GM19351 (cell line): Measurements from ENCODE around the gene ABO.
"Not testable (repeated sequence)": the region's sequence is repeated elsewhere in the genome, so short reads cannot be mapped to it uniquely, and the experiment has no call there.

ENCODE experiments used
- ATAC-seq: cut with Tn5 transposase; IDR thresholded peaks from one replicate; pipeline ENCODE4 v1.9.1; 2021; ENCODE audit warnings: mild to moderate bottlenecking, moderate library complexity; ENCODE audit not compliant: unreplicated experiment

Gene ABO

DNA sequence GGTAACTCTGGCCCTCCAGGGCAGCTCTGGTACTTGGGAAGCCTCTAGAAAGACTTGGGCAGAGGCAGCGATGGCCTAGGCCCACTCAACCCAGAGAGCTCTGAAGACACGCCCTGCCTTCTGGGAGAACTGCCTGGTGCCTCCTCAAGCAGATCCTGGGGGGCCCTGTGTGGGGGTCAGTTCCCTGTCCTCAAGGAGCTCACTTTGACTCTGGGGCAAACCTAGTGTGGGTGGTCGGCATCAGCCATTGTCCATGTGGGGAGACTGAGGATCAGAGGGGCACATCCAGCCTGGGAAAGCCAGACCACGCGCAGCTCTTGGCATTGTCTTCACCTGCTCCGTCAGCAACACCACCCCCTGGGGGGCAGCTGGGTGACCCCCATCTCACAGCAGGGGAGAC, 28.0 kb downstream of the ABO start:
- no peak for ATAC-seq

DNA sequence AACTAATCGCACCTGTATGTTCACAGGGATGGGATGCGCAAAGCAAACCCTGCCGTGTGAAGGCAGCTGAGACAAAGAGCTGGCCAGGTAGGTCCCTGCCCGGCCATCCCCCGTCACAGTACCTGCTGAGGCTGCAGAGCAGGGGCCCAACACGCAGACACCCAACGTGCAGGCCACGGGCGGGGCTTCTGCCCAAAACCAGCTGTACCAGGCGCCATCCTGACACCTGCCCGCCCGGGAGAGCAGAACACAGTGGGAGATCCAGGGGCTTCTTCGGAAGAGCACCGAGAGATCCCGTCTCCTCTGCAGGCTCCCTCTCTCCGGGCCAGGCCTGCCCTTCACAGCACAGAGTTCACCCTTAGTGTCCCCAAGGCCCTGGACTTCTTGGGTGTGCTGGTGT, 28.4 kb downstream of the ABO start:
- ATAC-seq: no peak

DNA sequence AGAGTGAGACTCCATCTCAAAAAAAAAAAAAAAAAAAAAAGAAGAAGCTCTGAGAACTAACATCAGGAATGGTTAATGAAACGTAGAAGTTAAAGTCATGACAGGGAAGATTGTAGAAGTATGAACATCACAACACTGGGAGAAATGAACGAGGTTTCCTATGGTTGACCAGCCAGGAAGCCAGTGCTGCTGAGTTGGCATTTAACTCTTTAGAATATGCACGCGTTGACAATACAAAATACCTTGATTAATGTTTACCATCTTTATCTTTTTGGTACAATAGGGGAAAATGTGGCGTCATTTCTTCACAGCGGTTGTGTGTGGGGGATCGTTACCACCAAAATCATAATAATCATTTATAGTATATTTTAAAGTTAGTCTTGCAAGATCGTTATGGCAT, 32.0 kb downstream of the ABO start:
- no peak for ATAC-seq

DNA sequence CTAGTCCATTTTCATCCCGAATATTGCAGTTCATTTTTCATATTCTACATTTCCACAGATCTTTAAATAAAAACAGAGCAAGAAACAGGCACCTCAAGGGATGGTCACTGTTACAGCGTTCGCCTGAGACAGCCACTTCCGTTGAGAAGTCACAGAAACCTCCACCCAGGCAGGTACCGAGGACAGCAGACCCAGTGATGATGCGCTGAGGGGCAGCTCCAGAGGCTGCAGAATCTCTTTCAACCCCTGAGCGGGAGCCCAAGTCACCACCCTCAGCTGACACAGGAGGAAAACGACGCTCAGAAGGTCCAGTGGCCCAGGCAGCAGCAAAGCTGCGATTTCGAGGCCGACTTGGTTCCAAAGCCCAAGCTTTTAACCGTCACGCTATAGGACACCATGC, 32.8 kb downstream of the ABO start:
- no peak for ATAC-seq

DNA sequence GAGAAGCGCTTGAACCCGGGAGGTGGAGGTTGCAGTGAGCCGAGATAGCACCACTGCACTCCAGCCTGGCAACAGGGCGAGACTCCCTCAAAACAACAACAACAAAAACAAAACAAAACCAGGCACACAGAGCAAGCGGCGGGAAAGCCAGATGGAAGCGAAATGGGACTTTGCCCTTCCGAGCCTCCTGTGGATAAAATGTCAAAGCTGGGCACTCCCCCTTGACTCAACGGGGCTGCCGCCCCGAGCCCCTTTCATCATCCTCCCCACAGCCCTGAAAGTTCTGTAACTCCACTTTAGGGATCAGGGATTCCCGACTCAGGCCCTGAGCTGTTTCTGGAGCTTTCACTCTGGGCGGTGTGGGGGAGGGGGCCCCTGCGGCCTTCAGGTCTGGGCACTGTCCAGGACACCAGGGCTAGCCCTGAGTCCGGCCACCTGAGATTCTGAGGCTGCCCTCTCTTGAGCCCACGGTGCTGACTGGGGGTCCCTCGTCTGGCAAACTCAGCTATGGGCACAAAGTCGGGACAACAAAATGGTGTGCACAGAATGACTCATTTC, 35.4 kb downstream of the ABO start:
- ATAC-seq: no peak

DNA sequence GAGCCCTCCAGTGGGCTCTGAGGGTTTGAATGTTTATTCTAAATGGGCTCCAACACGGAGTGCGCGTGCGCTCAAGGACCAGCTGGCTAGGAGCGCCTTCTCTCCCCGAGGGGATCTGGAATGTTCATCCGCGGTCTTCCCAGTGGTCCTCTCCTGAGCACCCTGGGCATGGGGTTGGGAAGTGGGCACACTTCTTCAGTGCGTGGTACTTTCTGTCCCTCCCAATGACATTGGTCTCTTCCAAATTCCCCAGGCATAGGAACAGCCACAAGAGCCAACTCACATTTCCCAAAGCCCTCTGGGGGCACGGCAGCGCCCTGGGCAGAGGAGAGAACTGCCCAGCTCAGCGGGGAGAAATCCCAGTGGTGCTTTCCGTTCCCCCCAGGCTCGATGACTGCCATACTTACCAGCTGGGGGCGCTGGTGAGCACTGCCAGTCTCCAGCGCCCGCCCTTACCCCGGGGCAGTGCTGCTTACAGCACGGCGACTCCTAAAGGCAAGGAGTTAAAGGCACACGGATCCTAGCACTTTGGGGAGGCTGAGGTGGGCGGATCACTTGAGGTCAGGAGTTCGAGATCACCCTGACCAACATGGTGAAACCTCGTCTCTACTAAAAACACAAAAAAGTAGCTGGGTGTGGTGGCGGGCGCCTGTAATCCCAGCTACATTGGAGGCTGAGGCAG, 36.0 kb downstream of the ABO start:
- ATAC-seq: no peak

DNA sequence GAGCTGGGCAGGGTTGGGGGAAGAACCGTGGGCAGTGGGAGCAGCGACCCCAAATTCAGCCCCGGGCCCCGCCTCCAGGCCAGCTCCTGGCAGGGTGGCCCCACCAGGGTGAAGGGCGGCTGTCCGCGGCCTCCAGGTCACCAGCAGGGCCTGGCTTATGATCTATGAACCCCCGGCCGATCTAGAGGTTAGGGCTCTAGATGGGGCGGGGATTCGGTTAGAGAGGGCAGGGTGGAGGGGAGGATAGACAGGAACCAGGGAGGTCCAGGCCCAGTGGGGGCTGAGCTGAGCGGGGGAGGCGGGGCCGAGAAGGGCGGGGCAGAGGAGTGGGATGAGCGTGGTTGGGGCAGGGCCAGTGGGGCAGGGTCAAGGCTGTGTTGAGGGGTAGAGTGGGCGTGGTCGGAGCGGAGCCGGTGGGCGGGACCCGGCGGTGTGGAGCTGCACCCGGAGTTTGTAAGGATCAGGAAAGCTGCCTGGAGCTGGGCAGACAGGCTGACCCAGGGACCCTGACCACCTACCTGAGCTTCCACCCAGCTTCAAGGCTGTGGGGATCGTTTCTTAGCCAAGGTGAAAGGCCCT, 36.6 kb downstream of the ABO start:
- ATAC-seq: no peak

DNA sequence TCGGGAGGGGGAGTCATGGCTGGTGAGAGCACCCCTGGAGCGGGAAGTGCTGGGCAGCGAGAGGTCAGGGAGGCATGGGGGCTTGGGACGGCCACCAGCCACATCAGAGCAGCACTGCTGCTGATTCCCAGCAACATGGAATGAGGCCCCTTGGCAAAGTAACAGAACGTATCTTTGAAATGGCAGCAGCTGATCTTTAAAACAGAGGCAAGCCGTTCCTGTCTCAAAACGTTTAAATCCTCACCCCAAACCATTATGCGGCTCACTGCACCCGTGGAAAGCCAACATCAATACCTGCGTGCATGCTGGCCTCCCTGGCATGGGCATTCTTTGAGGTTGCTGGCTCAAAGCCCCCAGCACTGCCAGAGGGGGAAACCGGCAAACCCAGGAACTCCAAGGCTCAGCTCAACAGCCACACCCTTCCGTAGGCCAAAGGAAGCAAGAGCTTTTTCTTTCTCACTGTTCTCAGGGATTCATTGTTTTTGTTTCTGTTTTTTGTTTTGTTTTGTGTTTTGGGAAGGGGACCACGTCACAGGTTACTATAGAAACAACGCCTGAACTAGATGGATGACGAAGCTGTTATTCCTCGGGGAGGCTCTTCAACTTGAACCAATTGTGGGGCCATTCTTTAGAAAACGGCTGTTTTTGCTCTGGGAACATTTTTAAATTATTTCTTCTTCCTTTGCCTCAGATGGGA, 37.8 kb downstream of the ABO start:
- no peak for ATAC-seq

DNA sequence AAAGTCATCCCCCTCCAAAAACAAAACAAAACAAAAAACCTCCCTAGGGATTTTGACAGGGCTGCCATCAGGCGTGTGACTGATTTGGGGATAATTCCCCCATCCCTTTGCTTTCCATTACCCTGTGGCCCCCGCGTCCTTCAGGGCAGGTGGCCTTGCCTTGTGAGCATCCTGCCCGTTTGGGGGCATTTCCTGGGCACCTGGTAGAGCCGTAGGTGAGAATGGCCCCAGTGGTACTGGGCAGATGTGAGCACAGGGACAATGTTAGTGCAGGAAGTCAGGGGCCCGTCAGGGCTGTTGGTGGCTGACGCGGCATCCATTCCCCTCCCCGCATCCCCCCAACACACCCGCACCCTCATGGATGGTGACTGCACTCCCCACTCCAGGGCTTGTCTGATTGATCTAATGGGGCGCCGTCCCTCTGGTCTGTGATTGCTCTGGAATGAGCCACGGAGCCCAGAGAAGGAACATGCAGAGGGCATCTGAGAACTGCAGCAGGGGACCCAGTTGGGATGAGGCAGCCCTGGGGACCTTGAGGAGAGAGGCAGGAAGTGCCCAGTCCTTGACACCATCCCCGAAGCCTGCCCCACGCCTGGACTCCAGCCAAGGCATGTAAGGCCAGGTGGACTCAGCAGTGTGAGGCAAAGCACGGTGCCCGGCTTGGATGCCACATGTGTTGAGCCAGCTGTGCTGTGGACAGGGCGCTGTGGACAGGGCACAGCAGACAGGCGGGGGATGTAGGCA, 38.5 kb downstream of the ABO start:
- ATAC-seq: not testable (repeated sequence)

DNA sequence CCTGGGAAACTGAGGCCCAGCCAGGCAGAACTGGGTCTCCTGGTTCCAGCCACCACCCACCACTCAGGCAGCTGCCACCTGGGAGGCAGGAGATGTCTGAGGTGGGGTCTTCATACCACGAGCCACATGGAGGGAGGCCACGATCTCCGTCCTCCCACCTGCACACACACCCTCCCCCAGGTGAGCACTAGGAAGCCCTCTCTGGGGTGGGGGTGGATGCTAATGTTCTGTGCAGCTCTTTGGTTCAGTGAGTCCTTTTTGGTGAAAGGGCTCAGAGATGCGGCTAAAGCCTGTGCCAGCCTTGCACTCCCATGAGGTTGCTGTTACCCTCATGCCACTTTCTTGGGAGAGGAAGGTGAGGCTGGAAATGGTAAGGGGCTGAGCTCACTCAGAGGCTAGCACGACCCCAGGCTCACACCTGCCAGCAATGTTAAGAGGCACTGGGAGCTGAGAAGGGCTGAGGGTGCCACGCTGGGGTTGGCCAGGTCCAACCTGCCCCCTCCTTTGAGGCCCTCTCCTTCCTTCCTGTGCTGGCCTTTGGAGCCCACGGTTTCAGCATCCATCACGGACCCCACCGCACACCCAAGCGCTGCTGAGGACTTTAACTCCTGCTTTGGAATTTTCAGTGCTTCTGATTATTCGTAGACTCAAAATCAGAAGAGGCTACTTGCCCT, 39.3 kb downstream of the ABO start:
- ATAC-seq: no peak

DNA sequence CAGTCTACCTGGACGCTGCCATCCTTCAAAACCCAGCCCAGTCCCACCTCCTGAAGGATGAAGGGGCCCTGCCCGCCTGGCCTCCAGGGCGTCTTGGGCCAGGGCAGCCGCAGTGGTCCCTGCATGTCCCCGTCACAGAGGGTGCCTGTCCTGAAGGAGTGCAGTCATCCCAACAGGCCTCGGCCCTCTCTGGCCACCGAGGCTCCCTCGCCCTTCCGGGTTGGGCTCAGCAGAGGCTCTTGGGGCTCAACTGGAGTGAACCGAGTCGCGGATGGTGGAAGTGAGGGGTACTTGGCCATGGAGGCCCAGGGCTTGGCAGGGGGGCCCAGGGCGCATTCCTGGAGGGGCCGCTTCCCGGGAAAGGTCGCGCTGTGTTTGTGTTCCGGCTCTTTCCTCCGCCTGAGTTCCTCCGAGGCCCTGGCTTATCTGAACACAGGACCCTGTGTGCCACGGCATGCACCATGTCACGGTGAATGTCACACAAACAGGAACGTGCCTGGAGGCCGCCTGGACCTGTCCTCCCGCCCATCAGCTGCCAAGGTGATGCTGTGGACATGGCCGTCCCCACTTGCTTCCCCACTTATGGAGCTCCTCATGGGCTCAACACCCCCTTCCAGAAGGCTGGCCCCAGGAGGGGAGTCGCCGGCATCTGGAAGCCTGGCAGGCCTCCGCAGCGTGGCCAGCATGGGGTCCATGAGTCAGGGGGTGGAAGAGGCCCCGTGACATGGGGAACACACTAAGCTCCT, 40.3 kb downstream of the ABO start:
- no peak for ATAC-seq

DNA sequence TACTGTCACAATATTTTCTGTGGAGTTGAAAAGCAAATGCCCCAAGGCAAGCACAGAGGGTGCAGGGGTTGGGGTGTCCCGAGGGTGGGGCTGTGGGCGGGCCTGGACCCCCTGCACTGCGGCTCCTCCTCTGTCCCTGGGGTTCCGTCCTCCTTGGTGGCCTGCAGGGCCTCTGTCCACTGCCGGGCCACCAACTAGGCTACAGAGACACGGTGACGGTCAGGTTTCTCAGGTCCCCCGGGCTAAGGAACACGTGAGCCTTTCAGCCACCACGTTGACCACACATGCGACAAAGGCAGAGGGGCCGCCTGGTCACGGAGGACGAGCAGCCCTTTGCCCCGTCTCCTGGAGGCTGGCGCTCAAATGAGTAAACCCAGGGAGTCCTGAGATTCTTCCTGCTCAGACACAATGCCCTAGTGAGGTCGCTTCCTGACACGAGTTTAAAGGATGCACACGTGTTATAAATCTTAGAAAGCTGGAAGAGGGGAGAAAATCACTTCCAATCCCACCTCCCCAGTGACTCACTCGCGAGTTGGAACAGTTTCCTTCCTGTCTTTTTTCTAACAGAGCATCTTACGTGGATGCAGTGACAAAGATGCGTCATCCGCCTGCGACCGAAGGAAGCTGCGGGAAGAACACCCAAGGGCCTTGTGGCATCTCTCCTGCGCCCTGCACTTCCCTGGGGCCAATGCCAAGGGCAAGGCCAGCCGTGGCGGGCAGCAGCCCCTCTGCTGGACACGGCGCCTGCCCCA, 41.1 kb downstream of the ABO start:
- no peak for ATAC-seq

DNA sequence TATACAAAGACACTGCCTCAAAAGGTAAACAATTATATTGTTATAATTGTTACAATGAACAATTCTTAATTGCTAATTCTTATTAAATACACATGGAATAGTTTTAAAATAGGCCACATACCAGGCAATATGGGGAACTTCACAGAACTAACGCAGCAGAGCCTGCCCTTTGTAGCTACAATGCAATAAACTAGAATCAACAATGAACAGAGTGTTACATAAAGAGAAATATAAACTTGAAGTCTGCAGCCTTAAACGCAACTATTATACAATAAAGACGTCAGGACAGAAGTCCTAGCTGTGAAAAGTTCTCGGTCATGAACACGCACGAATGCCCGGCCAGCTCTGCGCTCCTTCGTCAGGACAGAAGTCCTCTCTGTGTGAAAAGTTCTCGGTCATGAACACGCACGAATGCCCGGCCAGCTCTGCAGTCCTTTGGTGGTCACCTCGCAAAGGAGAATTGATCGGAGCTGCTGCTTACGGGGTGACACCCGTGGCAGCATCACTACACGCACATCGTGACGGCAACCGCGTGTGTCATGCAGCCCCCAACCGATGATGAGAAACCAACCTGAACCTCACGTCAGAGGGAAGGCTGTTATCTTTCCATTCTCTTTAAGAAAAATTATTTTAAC, 43.0 kb downstream of the ABO start:
- ATAC-seq: not testable (repeated sequence)

DNA sequence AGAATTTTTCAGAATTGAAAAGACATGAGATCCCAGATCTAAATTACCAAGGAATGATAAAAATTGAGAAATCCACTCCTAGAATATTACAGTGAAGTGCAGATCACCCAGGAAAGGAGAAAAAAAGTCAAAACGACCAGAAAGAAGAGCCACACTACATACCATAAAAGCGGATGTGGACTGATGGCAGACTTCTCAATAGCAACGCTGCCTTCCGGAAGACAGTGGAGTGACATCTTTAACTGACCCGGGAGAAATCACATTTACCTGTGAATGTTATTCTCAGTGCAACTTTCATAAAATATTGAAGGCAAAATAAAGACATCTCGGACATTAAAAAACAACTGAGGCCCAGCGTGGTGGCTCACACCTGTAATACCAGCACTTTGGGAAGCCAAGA, 44.5 kb downstream of the ABO start:
- ATAC-seq: not testable (repeated sequence)

DNA sequence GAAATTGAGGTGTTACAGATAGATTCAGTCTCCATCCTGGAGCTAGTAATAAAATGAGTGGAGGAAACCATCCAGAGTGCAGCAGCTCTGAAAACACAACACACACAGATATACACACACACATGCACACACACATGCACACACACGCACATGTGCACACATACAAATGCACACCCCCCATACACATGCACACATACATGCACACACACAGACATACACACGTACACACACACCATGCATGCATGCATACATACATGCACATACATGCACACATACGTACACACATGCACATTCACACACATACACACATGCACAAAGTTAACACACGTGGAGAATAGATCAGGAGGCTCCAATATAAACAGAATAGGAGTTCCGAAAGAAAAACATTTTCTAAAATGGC, 44.9 kb downstream of the ABO start:
- no peak for ATAC-seq

DNA sequence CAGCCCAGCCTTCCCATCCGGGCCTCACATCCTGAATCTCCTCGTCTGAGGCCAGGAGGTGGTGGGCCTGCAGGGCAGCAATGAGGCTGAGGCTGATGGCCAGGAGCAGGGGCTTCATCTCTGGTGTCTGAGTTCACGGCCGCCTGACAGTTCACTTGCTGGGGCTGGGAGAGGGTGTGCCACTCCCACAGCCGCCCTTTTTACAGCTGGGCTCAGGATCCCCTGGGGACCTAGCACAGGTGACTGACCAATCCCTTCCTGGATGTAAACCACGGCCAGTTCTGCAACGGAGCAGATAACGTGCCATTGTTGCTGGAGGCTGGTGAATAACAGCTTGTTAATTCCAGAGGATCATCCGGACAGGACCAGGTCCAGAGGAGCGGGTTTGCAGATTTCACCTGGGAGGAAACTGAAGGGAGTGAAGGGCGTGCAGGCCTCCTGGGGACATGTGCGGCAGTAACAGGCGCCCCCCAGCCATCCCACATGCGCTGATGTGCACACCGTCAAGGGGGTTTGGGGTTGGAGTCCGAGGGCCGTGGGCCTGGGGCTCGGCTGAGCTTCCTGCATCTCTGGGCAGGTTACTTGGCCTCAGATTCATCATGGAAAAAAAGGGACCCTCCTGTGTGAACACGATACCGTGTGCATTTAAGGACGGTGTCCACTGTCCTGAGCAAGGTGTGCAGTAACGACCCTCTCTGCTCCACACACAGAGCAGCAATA, 46.4 kb downstream of the ABO start:
- not testable (repeated sequence) for ATAC-seq

DNA sequence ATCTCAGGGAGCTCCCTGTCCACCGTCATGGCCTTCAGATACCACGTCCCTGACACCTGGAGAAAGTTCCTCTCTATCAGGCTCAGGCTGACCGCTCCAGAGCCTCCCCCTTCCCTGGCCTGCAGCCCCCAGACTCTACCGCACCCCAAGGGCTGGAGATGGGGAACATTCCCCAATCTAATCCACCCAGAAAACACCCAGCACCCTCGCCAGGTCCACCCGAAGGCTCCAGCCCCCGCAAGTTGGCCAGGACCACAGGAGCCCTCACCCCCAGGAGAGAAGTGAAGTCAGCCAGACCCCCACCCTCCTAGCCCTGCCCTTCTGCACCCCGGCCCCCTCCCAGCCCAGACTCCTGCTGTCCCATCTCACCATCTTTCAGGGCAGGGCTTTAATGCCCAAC, 47.0 kb downstream of the ABO start:
- not testable (repeated sequence) for ATAC-seq

DNA sequence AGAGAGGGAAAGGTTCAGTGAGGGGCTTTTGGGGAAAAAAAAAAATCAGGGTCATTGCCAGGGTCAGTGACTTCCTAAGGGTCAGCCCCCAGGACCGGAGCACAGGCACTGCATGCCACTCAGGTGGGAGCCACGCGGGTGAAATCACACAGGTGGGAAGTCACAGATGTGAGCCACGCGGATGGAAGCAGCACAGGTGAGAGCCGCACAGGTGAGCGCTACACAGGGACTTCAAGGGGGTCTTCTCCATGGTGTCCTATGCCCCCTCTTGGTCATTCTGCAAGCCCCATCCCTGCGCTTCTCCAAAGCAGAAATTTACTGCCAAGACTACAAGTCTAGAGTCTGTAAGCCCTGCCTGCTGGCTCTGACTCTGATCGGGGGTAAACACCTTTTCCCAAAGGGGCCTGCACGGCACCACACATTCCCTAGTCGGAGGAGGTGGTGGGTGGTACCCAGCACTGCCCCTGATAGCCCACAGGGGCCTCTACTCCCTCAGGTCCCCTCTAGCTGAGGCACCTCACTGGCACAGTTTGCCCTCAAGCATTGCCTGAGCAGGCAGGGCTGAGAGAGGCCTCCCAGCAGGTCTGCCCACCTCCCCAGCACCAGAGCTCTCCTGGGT, 47.6 kb downstream of the ABO start:
- ATAC-seq: no peak
